ENCODE data around the gene INTS6.

DNA sequence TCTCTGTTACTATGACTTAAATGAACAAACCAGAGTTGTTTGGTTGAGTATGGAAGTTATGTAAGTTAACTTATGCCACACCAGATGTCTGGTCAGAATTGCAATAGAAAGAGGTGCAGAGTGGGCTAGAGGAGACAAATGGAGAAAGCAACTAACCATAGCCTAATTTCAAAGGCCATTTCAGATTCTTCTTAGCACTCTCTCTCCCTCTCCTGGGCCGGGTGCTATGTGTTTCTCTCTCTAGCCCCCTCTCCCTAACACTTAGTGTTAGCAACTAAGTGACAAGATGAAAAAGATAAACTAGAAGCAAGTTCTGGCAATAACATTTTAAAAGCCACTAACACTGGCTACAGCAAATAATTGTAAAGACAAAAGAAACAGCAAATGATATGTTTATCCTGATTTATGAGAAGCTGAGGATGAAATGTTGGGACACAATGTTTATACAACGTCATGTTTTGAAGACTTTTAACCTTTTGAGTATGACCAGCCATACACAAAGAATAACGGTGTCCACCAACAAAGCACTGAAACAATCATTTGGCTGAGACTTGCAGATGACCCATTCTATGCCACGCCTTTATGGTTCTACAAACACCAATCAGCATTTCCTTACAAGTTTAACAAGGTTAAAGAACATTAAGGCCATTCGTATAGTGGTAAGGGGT, 94.8 kb downstream of the INTS6 start:
- no peak for TF ChIP-seq POLR2A (IDR thresholded peaks at IDR 0.05; ENCODE audit: low read depth, low read length)
- TF ChIP-seq, protein P1, sequence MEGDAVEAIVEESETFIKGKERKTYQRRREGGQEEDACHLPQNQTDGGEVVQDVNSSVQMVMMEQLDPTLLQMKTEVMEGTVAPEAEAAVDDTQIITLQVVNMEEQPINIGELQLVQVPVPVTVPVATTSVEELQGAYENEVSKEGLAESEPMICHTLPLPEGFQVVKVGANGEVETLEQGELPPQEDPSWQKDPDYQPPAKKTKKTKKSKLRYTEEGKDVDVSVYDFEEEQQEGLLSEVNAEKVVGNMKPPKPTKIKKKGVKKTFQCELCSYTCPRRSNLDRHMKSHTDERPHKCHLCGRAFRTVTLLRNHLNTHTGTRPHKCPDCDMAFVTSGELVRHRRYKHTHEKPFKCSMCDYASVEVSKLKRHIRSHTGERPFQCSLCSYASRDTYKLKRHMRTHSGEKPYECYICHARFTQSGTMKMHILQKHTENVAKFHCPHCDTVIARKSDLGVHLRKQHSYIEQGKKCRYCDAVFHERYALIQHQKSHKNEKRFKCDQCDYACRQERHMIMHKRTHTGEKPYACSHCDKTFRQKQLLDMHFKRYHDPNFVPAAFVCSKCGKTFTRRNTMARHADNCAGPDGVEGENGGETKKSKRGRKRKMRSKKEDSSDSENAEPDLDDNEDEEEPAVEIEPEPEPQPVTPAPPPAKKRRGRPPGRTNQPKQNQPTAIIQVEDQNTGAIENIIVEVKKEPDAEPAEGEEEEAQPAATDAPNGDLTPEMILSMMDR (conservative IDR thresholded peaks at IDR 0.05; ENCODE audit: low read depth, low read length) = no peak
- no peak for TF ChIP-seq RAD21 (IDR thresholded peaks at IDR 0.05; ENCODE audit: low read length)
- TF ChIP-seq CEBPB (IDR thresholded peaks at IDR 0.05; ENCODE audit: low read depth, low read length) = no peak
- no peak for TF ChIP-seq SMC3 (IDR thresholded peaks at IDR 0.05; ENCODE audit: low read depth, low read length)
- no peak for TF ChIP-seq RCOR1 (IDR thresholded peaks at IDR 0.05; ENCODE audit: insufficient replicate concordance, low read length)
- TF ChIP-seq BHLHE40 (IDR thresholded peaks at IDR 0.05; ENCODE audit: low read depth, low read length) = no peak
